Testis (tissue), 3 donors: ENCODE data around the gene DRC7. TPM values are rescaled to one million over a fixed set of nuclear protein-coding genes. Genes with fewer than 3 reads are reported as not detected.
A peak's percentile ranks its signal among the peaks of the same experiment; 100 is the strongest.

Source experiments
- DNase-seq: peaks from one replicate; pipeline ENCODE4 v3.0.0-alpha.2; 2019
- H3K27ac ChIP-seq, 2 donors: fragments of 200-600 bp; sonication (generic); one replicate each; pipeline ENCODE4 v1.5.1; 2019
- H3K27me3 ChIP-seq: fragments of 200-600 bp; sonication (generic); one replicate; pipeline ENCODE4 v1.5.1; 2019
- H3K36me3 ChIP-seq: fragments of 200-600 bp; sonication (generic); one replicate; pipeline ENCODE4 v1.5.1; 2017; ENCODE audit warnings: low read depth; ENCODE audit errors: missing control alignments
- H3K4me1 ChIP-seq: fragments of 200-600 bp; sonication (generic); one replicate; pipeline ENCODE4 v1.5.1; 2019
- H3K4me3 ChIP-seq, 2 donors: fragments of 200-600 bp; sonication (generic); one replicate each; pipeline ENCODE4 v1.5.1; 2017 to 2019
- H3K9me3 ChIP-seq: fragments of 200-600 bp; sonication (generic); one replicate; pipeline ENCODE4 v1.5.1; 2017
- CTCF ChIP-seq, 3 experiments: fragments of 450-650 bp in 2 of 3; fragments of 200-600 bp in 1 of 3; sonication (generic) in 1 of 3; IDR thresholded peaks; one replicate each; pipeline ENCODE4 v1.5.1; 2016 to 2019; ENCODE audit warnings: antibody characterized with exemption in 3 of 3, mild to moderate bottlenecking in 2 of 3, moderate library complexity in 1 of 3
- POLR2A ChIP-seq: fragments of 450-650 bp; IDR thresholded peaks from one replicate; pipeline ENCODE4 v1.6.1; 2017; ENCODE audit warnings: antibody characterized with exemption, mild to moderate bottlenecking, moderate library complexity
- WGBS, 2 donors: methylation state at CpG; one replicate each; pipeline ENCODE4 v1.1.5; 2018; 5-methylcytosine and 5-hydroxymethylcytosine counted together
- intact Hi-C: fragments of 100-400 bp; cut with DNase I; formaldehyde crosslinking; loops from one replicate; pipeline ENCODE4 v1.15.1; 2023; ENCODE audit warnings: low total_unique reads
- polyA plus RNA-seq: library from polyadenylated mRNA; stranded (reverse); fragments of 350-450 nt; fragmentation: Illumina TruSeq; extraction: RNeasy Lipid Tissue Mini Kit (QIAGEN cat#74804); gene quantifications from one replicate; pipeline ENCODE4 v1.2.3, GENCODE V29; 2014; ENCODE audit warnings: low read depth, low replicate concordance; ENCODE audit not compliant: insufficient read depth
- total RNA-seq, 2 donors: library from RNA; depleted of rRNA; stranded (reverse); fragments of >200 nt; gene quantifications; one replicate each; pipeline ENCODE4 v1.2.3, GENCODE V29; 2016

DRC7 gene
- total and polyA plus RNA-seq, 3 donors from 2014 or later: 35.4 to 199 (median 62.7) TPM

- H3K36me3 ChIP-seq: no peaks in the 10 kb centered on the region
- no peaks in the 10 kb centered on the region for H3K4me1 ChIP-seq
- TF ChIP-seq POLR2A: no peak
- no peak for TF ChIP-seq CTCF (IDR thresholded peaks at IDR 0.05)
- no peaks in the 10 kb centered on the region for H3K27me3 ChIP-seq
- no peaks in the 10 kb centered on the region for H3K9me3 ChIP-seq
- DNase-seq: no peak
- H3K27ac ChIP-seq: no peak overlapping the region
- intact Hi-C loops: loop anchor here (10.0 kb wide), 1 partner anchor 249 kb away; the partner anchor contains the start of genes USB1 and ZNF319
- no peak overlapping the region for H3K4me3 ChIP-seq
- WGBS, 2 donors: 75 to 79% methylated on average over 17 to 18 of the region's 18 CpGs
Observed at GRCh38 chr16:57755726-57756423, 61.3 kb downstream of the DRC7 start.

- Histone ChIP-seq H3K27me3 (no peaks in the 10 kb centered on the region), H3K9me3 (no peaks in the 10 kb centered on the region), H3K4me3 (no peak overlapping the region), H3K36me3 (no peaks in the 10 kb centered on the region), H3K27ac (no peak overlapping the region), H3K4me1 (no peaks in the 10 kb centered on the region)
- 81 to 86% methylated on average over 9 to 15 of the region's 15 CpGs for WGBS, 2 donors
- TF ChIP-seq CTCF (IDR thresholded peaks at IDR 0.05) (no peak), POLR2A (no peak)
- no peak for DNase-seq
- intact Hi-C loops: loop anchor here (10.0 kb wide), 1 partner anchor 248 kb away; the partner anchor contains the start of genes USB1 and ZNF319
Observed at GRCh38 chr16:57756424-57757325, 62.1 kb downstream of the DRC7 start.

GRCh38 chr16:57757326-57757786 lies 62.8 kb downstream of the DRC7 start:
- TF ChIP-seq POLR2A (no peak), CTCF (IDR thresholded peaks at IDR 0.05) (peak; percentile 91 to 93 (median 92))
- H3K9me3 ChIP-seq: no peaks in the 10 kb centered on the region
- H3K4me3 ChIP-seq: no peak overlapping the region
- peak; percentile 90 for DNase-seq
- intact Hi-C loops: loop anchor here (10.0 kb wide), 1 partner anchor 247 kb away; the partner anchor contains the start of genes USB1 and ZNF319
- no peaks in the 10 kb centered on the region for H3K27me3 ChIP-seq
- H3K36me3 ChIP-seq: no peaks in the 10 kb centered on the region
- no peak overlapping the region for H3K27ac ChIP-seq
- H3K4me1 ChIP-seq: no peaks in the 10 kb centered on the region
- WGBS, 2 donors: 40 to 68% methylated on average over 2 to 10 of the region's 11 CpGs

- Histone ChIP-seq H3K4me3 (no peak overlapping the region), H3K36me3 (no peaks in the 10 kb centered on the region), H3K27me3 (no peaks in the 10 kb centered on the region), H3K4me1 (no peaks in the 10 kb centered on the region), H3K27ac (no peak overlapping the region), H3K9me3 (no peaks in the 10 kb centered on the region)
- TF ChIP-seq CTCF (IDR thresholded peaks at IDR 0.05): no peak
- no peak for TF ChIP-seq POLR2A
- intact Hi-C loops: loop anchor here (10.0 kb wide), 1 partner anchor 247 kb away; the partner anchor contains the start of genes USB1 and ZNF319
- DNase-seq: no peak
- 92 to 94% methylated on average over 7 of the region's 7 CpGs for WGBS, 2 donors
Observed at GRCh38 chr16:57757883-57758282, 63.3 kb downstream of the DRC7 start.
